Measurements from ENCODE around the gene SUPT3H.

DNA sequence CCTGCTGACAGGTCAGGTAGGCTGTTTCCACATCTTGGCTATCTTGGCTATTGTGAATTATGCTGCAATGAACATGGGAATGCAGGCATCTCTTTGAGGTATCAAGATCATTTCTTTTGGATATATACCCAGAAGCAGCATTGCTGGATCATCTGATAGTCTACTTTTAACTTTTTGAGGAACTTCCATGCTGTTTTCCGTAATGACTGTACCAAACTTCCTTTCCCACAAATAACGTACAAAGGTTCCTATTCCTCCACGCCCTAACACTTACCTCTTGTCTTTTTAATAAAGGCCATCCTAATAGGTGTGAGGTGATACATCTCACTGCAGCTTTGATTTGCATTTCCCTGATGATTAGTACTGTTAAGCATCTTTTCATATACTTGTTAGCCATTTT, 388.3 kb downstream of the SUPT3H start:
- TF ChIP-seq, protein P1, sequence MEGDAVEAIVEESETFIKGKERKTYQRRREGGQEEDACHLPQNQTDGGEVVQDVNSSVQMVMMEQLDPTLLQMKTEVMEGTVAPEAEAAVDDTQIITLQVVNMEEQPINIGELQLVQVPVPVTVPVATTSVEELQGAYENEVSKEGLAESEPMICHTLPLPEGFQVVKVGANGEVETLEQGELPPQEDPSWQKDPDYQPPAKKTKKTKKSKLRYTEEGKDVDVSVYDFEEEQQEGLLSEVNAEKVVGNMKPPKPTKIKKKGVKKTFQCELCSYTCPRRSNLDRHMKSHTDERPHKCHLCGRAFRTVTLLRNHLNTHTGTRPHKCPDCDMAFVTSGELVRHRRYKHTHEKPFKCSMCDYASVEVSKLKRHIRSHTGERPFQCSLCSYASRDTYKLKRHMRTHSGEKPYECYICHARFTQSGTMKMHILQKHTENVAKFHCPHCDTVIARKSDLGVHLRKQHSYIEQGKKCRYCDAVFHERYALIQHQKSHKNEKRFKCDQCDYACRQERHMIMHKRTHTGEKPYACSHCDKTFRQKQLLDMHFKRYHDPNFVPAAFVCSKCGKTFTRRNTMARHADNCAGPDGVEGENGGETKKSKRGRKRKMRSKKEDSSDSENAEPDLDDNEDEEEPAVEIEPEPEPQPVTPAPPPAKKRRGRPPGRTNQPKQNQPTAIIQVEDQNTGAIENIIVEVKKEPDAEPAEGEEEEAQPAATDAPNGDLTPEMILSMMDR (IDR thresholded peaks at IDR 0.05) = no peak
- TF ChIP-seq POLR2A (IDR thresholded peaks at IDR 0.05) (no peak), EP300 (IDR thresholded peaks at IDR 0.05; ENCODE audit: low read depth) (no peak), POLR2AphosphoS5 (IDR thresholded peaks at IDR 0.05) (no peak)

Measured in transverse colon (tissue), 4 donors.